Stomach (tissue), 4 donors: ENCODE results near the gene RP9.

Source experiments
- EP300 ChIP-seq: sonication (generic); formaldehyde crosslinking; IDR thresholded peaks from one replicate; pipeline ENCODE4 v1.6.1; 2017; ENCODE audit warnings: antibody characterized with exemption
- TF ChIP-seq, protein P1 (sequence below), 7 experiments: fragments of 450-650 bp in 4 of 7; fragments of 200-600 bp in 3 of 7; sonication (generic) in 3 of 7; IDR thresholded peaks; one replicate each; pipeline ENCODE4 v1.5.1; 2016 to 2019; ENCODE audit warnings: antibody characterized with exemption in 7 of 7, control low read depth in 2 of 7, mild to moderate bottlenecking in 1 of 7

DNA sequence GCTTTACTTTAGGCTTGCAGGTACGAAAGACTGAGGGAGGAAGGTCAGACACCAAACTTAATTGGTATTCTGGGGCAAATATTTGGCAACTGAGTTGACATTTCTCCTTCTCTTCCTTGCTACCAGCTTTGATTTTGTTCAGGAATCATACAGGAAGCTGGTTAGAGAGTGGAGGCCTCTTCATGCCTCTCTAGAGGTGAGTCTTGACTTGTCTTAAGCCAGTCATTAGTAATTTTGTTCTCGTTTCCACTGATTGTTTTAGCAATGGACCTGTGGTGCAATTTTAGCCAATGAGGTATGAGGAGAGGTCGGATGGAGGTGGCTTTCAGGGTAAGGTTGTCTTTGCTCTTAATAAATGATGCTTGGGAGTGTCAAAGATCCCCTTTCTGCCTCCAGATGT, 2.4 kb upstream of the RP9 start:
- TF ChIP-seq, protein P1, sequence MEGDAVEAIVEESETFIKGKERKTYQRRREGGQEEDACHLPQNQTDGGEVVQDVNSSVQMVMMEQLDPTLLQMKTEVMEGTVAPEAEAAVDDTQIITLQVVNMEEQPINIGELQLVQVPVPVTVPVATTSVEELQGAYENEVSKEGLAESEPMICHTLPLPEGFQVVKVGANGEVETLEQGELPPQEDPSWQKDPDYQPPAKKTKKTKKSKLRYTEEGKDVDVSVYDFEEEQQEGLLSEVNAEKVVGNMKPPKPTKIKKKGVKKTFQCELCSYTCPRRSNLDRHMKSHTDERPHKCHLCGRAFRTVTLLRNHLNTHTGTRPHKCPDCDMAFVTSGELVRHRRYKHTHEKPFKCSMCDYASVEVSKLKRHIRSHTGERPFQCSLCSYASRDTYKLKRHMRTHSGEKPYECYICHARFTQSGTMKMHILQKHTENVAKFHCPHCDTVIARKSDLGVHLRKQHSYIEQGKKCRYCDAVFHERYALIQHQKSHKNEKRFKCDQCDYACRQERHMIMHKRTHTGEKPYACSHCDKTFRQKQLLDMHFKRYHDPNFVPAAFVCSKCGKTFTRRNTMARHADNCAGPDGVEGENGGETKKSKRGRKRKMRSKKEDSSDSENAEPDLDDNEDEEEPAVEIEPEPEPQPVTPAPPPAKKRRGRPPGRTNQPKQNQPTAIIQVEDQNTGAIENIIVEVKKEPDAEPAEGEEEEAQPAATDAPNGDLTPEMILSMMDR (IDR thresholded peaks at IDR 0.05), result no peak
- no peak for TF ChIP-seq EP300
